ENCODE results near the gene SIX3.

DNA sequence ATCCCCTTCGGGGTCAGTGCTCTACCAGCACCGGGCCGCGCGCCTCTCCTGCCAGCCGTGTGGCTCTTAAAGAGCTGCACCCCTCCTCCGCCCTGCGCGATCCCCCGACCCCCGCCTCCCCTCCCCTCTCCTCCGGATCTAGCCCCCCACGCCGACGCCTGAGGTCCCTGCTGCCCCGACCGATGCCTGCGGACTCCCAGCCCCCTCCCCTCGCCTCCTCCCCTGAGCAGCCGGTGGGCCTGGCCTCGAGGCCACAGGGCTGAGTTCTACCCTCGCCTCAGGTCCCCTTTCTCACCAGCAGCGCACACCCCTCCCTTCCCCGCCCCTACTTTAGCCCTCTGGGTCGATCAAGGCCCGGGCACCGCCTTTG is 5.8 kb upstream of the SIX3 start:
- TF ChIP-seq JUND (IDR thresholded peaks at IDR 0.05): no peak
- TF ChIP-seq CTCF (IDR thresholded peaks at IDR 0.05): no peak
- no peak for TF ChIP-seq RFX5 (IDR thresholded peaks at IDR 0.05; ENCODE audit: low read length)
- TF ChIP-seq CHD2 (IDR thresholded peaks at IDR 0.05; ENCODE audit: low read length, partially characterized antibody): no peak
- TF ChIP-seq, protein P1, sequence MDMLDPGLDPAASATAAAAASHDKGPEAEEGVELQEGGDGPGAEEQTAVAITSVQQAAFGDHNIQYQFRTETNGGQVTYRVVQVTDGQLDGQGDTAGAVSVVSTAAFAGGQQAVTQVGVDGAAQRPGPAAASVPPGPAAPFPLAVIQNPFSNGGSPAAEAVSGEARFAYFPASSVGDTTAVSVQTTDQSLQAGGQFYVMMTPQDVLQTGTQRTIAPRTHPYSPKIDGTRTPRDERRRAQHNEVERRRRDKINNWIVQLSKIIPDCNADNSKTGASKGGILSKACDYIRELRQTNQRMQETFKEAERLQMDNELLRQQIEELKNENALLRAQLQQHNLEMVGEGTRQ (IDR thresholded peaks at IDR 0.05; ENCODE audit: borderline replicate concordance, low read depth, low read length): no peak
- no peak for TF ChIP-seq GATA2 (CRISPR knock-in tag; IDR thresholded peaks at IDR 0.05)
- TF ChIP-seq POLR2AphosphoS5 (IDR thresholded peaks at IDR 0.05; ENCODE audit: low read depth, low read length): no peak
- no peak for TF ChIP-seq FOSL2 (IDR thresholded peaks at IDR 0.05; ENCODE audit: borderline replicate concordance, low read depth)
- no peak for TF ChIP-seq GABPA (IDR thresholded peaks at IDR 0.05; ENCODE audit: low read depth)
- no peak for TF ChIP-seq YY1 (IDR thresholded peaks at IDR 0.05; ENCODE audit: low read depth)
- no peak for TF ChIP-seq TCF12 (IDR thresholded peaks at IDR 0.05)
